ENCODE data around the gene KLHL22. TPM values are rescaled to one million over a fixed set of nuclear protein-coding genes. Genes with fewer than 3 reads are reported as not detected.

Gene KLHL22
- total and polyA plus RNA-seq, 2 of the 13 experiments (the other 11 are each of a cell fraction or from before 2014, with no cell fraction given) = 10.9 to 14.8 TPM

DNA sequence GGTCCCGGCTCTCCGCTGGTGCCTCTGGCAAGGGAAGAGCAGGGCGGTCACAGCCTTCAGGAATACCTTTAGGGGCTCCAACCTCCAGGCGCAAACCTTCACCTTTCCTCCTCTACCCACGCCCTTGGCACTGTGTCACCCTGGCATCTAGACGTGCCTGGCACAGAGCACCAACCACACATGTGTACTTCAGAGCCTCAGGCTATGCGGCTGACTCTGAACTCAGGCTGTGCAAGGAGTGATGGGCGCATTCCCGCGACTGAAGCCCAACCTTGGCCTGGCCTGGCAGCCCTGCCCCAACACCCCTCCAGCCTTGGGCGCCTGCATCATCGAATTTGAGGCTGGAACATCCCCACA is 69.4 kb downstream of the KLHL22 start:
- no peak for FAIRE-seq
- no peak overlapping the region for H2AFZ ChIP-seq (ENCODE audit: low read length)
- no peaks in the 10 kb centered on the region for H4K20me1 ChIP-seq (ENCODE audit: insufficient read depth, low read length)
- peaks cover 24% of the 10 kb centered on the region for H3K4me1 ChIP-seq (ENCODE audit: insufficient read depth, low read length)
- no peak for DNase-seq (ENCODE audit: low spot score)
- TF ChIP-seq HNRNPL (IDR thresholded peaks at IDR 0.05; ENCODE audit: low read depth, low read length) (peak; percentile 77), RFXAP (CRISPR knock-in tag; IDR thresholded peaks at IDR 0.05; ENCODE audit: borderline replicate concordance) (no peak), SMARCE1 (IDR thresholded peaks at IDR 0.05; ENCODE audit: borderline replicate concordance) (no peak), KLF15 (CRISPR knock-in tag; IDR thresholded peaks at IDR 0.05; ENCODE audit: borderline replicate concordance) (no peak)
- H3K79me2 ChIP-seq (ENCODE audit: insufficient read depth, low read length) = no peaks in the 10 kb centered on the region
- ChIA-PET POLR2A (no interaction called here), CTCF (ENCODE audit: low intra/inter-chr PET ratio, low total read pairs) (no interaction called here)
- ATAC-seq = no peak
- H3K4me3 ChIP-seq (replicated peaks in 1 of 3; ENCODE audit: insufficient read depth in 1 of 3, low read depth in 2 of 3, low read length in 3 of 3) = no peak overlapping the region
- no peak overlapping the region for H3K9ac ChIP-seq (ENCODE audit: insufficient read depth, low read depth, low read length)
- no peak overlapping the region for H3K27ac ChIP-seq (ENCODE audit: extremely low read length, insufficient read depth, low read length)
- no TSS peak for BruUV-seq (replicated peaks)
- in situ Hi-C loops (cut with HindIII; ENCODE audit: extremely low pct_ligation_motif_present, low pct_unique_long_range_greater_than_20kb) = no loop called here
- intact Hi-C loops (cut with micrococcal nuclease; ENCODE audit: unreplicated experiment) = loop anchor here (10.0 kb wide), 1 partner anchor 69 kb away; the partner anchor contains the start of gene KLHL22
- H3K36me3 ChIP-seq (replicated peaks in 1 of 2; ENCODE audit: control insufficient read depth in 1 of 2, insufficient read depth in 2 of 2, low read length in 2 of 2) = peaks cover 9 to 13% of the 10 kb centered on the region in 2 experiments; a peak in 4 of 5 replicates
- H3K9me3 ChIP-seq (ENCODE audit: low read length) = no peaks in the 10 kb centered on the region
- H3K27me3 ChIP-seq (ENCODE audit: control insufficient read depth in 1 of 2, insufficient read depth in 2 of 2, low read length in 2 of 2) = no peaks in the 10 kb centered on the region
- WGBS (ENCODE audit: low lambda C conversion rate) = 87% methylated on average over 4 of the region's 12 CpGs
- no peak overlapping the region for H3K4me2 ChIP-seq (ENCODE audit: low read depth, low read length)

DNA sequence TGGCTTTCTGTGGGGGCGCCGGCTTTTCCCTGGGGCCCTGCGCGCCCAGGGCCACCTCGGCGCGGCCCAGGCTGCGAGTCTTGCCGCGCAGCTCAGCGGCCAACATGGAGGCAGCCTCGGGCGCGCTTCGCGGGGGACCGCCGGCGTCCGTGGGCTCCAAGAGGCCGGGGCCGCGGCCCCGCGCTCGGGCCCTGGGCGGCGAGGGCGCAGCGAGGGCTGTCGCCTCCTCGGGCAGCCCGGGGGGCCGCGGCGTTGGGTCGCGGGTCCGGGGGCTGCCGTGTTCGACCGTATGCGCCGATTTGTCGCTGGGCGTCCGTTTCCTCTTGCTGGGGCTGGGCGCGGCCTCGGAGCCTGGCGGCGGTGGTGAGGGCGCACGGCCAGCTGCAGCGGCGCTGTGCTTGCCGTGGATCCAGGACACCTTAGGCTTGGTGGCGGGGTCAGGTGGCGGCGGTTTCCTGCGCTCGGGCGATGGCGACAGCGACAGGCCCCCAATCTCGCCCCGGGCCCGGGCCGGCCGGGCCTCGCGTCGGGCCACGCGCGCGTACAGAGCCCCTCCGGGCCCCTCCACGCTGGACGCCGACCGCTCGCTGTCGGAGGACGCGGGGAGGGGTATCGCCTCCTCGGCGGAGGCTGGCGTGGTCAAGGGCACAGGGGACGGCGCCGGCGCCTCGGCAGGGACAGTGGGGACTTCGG is 69.9 kb downstream of the KLHL22 start:
- Histone ChIP-seq H3K4me3 (replicated peaks in 1 of 3; ENCODE audit: insufficient read depth in 1 of 3, low read depth in 2 of 3, low read length in 3 of 3) (no peak overlapping the region), H3K4me2 (ENCODE audit: low read depth, low read length) (no peak overlapping the region), H3K27ac (ENCODE audit: extremely low read length, insufficient read depth, low read length) (no peak overlapping the region), H3K27me3 (ENCODE audit: control insufficient read depth in 1 of 2, insufficient read depth in 2 of 2, low read length in 2 of 2) (no peaks in the 10 kb centered on the region), H3K36me3 (replicated peaks in 1 of 2; ENCODE audit: control insufficient read depth in 1 of 2, insufficient read depth in 2 of 2, low read length in 2 of 2) (peaks cover 9 to 13% of the 10 kb centered on the region in 2 experiments; a peak in 4 of 5 replicates), H4K20me1 (ENCODE audit: insufficient read depth, low read length) (no peaks in the 10 kb centered on the region), H3K9me3 (ENCODE audit: low read length) (no peaks in the 10 kb centered on the region), H3K4me1 (ENCODE audit: insufficient read depth, low read length) (peaks cover 29% of the 10 kb centered on the region), H3K79me2 (ENCODE audit: insufficient read depth, low read length) (no peaks in the 10 kb centered on the region), H2AFZ (ENCODE audit: low read length) (no peak overlapping the region), H3K9ac (ENCODE audit: insufficient read depth, low read depth, low read length) (no peak overlapping the region)
- FAIRE-seq = no peak
- WGBS (ENCODE audit: low lambda C conversion rate) = 99% methylated on average over 48 of the region's 96 CpGs
- no peak for ATAC-seq
- intact Hi-C loops (cut with micrococcal nuclease; ENCODE audit: unreplicated experiment) (loop anchor here (10.0 kb wide), 1 partner anchor 69 kb away; the partner anchor contains the start of gene KLHL22), in situ Hi-C loops (cut with HindIII; ENCODE audit: extremely low pct_ligation_motif_present, low pct_unique_long_range_greater_than_20kb) (no loop called here)
- no peak for DNase-seq (ENCODE audit: low spot score)
- ChIA-PET POLR2A (no interaction called here), CTCF (ENCODE audit: low intra/inter-chr PET ratio, low total read pairs) (no interaction called here)
- BruUV-seq (replicated peaks) = no TSS peak
- TF ChIP-seq ELF3 (CRISPR knock-in tag; IDR thresholded peaks at IDR 0.05) (no peak), ZNF678 (CRISPR knock-in tag; IDR thresholded peaks at IDR 0.05) (no peak), PRPF4 (IDR thresholded peaks at IDR 0.05; ENCODE audit: low read depth, low read length, poor library complexity, severe bottlenecking) (no peak), RARG (CRISPR knock-in tag; IDR thresholded peaks at IDR 0.05; ENCODE audit: low read depth) (no peak), MTF1 (CRISPR knock-in tag; IDR thresholded peaks at IDR 0.05) (no peak), JDP2 (CRISPR knock-in tag; IDR thresholded peaks at IDR 0.05; ENCODE audit: borderline replicate concordance) (no peak)
- TF ChIP-seq, protein P1, sequence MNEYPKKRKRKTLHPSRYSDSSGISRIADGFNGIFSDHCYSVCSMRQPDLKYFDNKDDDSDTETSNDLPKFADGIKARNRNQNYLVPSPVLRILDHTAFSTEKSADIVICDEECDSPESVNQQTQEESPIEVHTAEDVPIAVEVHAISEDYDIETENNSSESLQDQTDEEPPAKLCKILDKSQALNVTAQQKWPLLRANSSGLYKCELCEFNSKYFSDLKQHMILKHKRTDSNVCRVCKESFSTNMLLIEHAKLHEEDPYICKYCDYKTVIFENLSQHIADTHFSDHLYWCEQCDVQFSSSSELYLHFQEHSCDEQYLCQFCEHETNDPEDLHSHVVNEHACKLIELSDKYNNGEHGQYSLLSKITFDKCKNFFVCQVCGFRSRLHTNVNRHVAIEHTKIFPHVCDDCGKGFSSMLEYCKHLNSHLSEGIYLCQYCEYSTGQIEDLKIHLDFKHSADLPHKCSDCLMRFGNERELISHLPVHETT (CRISPR knock-in tag; conservative IDR thresholded peaks at IDR 0.05) = no peak
- TF ChIP-seq, protein P2, sequence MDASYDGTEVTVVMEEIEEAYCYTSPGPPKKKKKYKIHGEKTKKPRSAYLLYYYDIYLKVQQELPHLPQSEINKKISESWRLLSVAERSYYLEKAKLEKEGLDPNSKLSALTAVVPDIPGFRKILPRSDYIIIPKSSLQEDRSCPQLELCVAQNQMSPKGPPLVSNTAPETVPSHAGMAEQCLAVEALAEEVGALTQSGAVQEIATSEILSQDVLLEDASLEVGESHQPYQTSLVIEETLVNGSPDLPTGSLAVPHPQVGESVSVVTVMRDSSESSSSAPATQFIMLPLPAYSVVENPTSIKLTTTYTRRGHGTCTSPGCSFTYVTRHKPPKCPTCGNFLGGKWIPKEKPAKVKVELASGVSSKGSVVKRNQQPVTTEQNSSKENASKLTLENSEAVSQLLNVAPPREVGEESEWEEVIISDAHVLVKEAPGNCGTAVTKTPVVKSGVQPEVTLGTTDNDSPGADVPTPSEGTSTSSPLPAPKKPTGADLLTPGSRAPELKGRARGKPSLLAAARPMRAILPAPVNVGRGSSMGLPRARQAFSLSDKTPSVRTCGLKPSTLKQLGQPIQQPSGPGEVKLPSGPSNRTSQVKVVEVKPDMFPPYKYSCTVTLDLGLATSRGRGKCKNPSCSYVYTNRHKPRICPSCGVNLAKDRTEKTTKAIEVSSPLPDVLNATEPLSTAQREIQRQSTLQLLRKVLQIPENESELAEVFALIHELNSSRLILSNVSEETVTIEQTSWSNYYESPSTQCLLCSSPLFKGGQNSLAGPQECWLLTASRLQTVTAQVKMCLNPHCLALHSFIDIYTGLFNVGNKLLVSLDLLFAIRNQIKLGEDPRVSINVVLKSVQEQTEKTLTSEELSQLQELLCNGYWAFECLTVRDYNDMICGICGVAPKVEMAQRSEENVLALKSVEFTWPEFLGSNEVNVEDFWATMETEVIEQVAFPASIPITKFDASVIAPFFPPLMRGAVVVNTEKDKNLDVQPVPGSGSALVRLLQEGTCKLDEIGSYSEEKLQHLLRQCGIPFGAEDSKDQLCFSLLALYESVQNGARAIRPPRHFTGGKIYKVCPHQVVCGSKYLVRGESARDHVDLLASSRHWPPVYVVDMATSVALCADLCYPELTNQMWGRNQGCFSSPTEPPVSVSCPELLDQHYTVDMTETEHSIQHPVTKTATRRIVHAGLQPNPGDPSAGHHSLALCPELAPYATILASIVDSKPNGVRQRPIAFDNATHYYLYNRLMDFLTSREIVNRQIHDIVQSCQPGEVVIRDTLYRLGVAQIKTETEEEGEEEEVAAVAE (CRISPR knock-in tag; IDR thresholded peaks at IDR 0.05; ENCODE audit: borderline replicate concordance) = no peak

All from HepG2 (cell line).